Activated naive CD4-positive, alpha-beta T cell treated with anti-CD3 and anti-CD28 coated beads for 36 hours (primary cell): Measurements from ENCODE around the gene NLGN4Y. TPM values are rescaled to one million over a fixed set of nuclear protein-coding genes. Genes with fewer than 3 reads are reported as not detected.

ENCODE experiments used
- CTCF ChIA-PET: fragments of 350-600 bp; sonication (Branson Sonifier 250); formaldehyde crosslinking; loops from one replicate; lab custom pipeline; 2021; ENCODE audit warnings: antibody characterized with exemption; lab: Charles Lee
- DNase-seq: peaks from one replicate; pipeline ENCODE4 v3.0.0-alpha.2; 2020
- H3K27ac Mint-ChIP-seq: one replicate; pipeline ENCODE4 v1.8.0; 2021; ENCODE audit warnings: mild to moderate bottlenecking, mixed read lengths
- H3K27me3 Mint-ChIP-seq: one replicate; pipeline ENCODE4 v1.8.0; 2021; ENCODE audit warnings: low read depth, mixed read lengths
- H3K36me3 Mint-ChIP-seq: one replicate; pipeline ENCODE4 v1.8.0; 2021; ENCODE audit warnings: low read depth, mixed read lengths
- H3K4me1 Mint-ChIP-seq: one replicate; pipeline ENCODE4 v1.8.0; 2021; ENCODE audit warnings: low read depth, mixed read lengths
- H3K4me3 Mint-ChIP-seq: one replicate; pipeline ENCODE4 v1.8.0; 2021; ENCODE audit warnings: mild to moderate bottlenecking, moderate library complexity, mixed read lengths
- H3K9me3 Mint-ChIP-seq: one replicate; pipeline ENCODE4 v1.8.0; 2021; ENCODE audit warnings: mixed read lengths
- intact Hi-C: fragments of 100-400 bp; cut with micrococcal nuclease; formaldehyde crosslinking; loops from one replicate; pipeline ENCODE4 v1.15.1; 2023
- total RNA-seq, 2 experiments: library from RNA; stranded (reverse); gene quantifications; one replicate each; pipeline ENCODE4 v1.2.3, GENCODE V29; 2021

The NLGN4Y gene
- total RNA-seq, 2 experiments from 2014 or later, result 0.10 to 0.15 TPM

DNA sequence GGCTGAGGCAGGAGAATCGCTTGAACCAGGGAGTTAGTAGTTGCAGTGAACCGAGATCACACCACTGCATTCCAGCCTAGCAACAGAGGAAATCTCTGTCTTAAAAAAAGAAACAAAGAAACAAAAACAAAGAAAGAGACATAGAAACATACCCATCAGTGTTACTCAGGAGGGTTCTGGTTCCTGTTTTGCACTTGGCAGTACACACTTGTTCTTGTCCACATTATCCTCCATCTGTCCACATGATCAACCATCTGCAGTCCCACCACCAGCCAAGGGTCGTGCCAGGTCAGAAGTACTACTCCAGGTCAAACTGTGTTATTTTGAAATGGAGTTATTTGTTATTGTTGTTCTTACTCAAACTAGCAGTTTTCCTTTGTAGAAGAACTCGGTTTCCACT, 62.4 kb downstream of the NLGN4Y start:
- no peaks in the 10 kb centered on the region for H3K9me3 Mint-ChIP-seq
- H3K4me1 Mint-ChIP-seq, result no peaks in the 10 kb centered on the region
- H3K27ac Mint-ChIP-seq, result no peak overlapping the region
- no peak overlapping the region for H3K4me3 Mint-ChIP-seq
- CTCF ChIA-PET, result no interaction called here
- DNase-seq, result no peak
- no peaks in the 10 kb centered on the region for H3K36me3 Mint-ChIP-seq
- intact Hi-C loops, result no loop called here
- H3K27me3 Mint-ChIP-seq, result no peaks in the 10 kb centered on the region

- CTCF ChIA-PET, result no interaction called here
- no peak for DNase-seq
- no peak overlapping the region for H3K4me3 Mint-ChIP-seq
- no peak overlapping the region for H3K27ac Mint-ChIP-seq
- no peaks in the 10 kb centered on the region for H3K36me3 Mint-ChIP-seq
- intact Hi-C loops, result no loop called here
- H3K4me1 Mint-ChIP-seq, result no peaks in the 10 kb centered on the region
- H3K9me3 Mint-ChIP-seq, result no peaks in the 10 kb centered on the region
- H3K27me3 Mint-ChIP-seq, result no peaks in the 10 kb centered on the region
These were observed 77.0 kb downstream of the NLGN4Y start for GRCh38 chrY:14601372-14601771.

- H3K36me3 Mint-ChIP-seq, result no peaks in the 10 kb centered on the region
- intact Hi-C loops, result no loop called here
- H3K4me1 Mint-ChIP-seq, result no peaks in the 10 kb centered on the region
- no peak overlapping the region for H3K4me3 Mint-ChIP-seq
- CTCF ChIA-PET, result no interaction called here
- no peak for DNase-seq
- no peak overlapping the region for H3K27ac Mint-ChIP-seq
- H3K9me3 Mint-ChIP-seq, result peaks cover 2% of the 10 kb centered on the region
- no peaks in the 10 kb centered on the region for H3K27me3 Mint-ChIP-seq
These were observed 93.3 kb downstream of the NLGN4Y start for GRCh38 chrY:14617625-14618024.

DNA sequence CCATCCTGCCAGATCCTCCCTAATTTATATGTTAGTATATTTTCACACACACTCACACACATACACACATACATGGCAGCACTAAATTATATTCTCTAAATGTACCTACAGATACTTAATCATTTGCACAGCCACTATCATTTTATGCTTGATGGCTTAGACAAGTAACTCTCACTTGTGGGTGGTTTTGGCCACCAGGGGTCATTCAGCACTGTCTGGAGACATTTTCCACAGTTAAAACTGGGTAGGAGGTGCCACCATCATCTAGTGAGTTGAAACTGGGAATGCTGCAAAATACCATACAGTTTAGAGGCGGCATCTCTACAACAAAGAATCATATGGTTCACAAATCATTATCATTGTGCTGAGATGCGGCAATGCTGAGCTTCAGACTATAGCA, 94.2 kb downstream of the NLGN4Y start:
- CTCF ChIA-PET, result no interaction called here
- Mint-ChIP-seq H3K36me3 (no peaks in the 10 kb centered on the region), H3K4me1 (no peaks in the 10 kb centered on the region), H3K9me3 (peaks cover 2% of the 10 kb centered on the region), H3K27ac (no peak overlapping the region), H3K27me3 (no peaks in the 10 kb centered on the region), H3K4me3 (no peak overlapping the region)
- no peak for DNase-seq
- intact Hi-C loops, result no loop called here

- DNase-seq, result no peak
- H3K4me1 Mint-ChIP-seq, result no peaks in the 10 kb centered on the region
- H3K36me3 Mint-ChIP-seq, result no peaks in the 10 kb centered on the region
- CTCF ChIA-PET, result no interaction called here
- H3K27ac Mint-ChIP-seq, result no peak overlapping the region
- no peaks in the 10 kb centered on the region for H3K27me3 Mint-ChIP-seq
- intact Hi-C loops, result no loop called here
- H3K4me3 Mint-ChIP-seq, result no peak overlapping the region
- no peaks in the 10 kb centered on the region for H3K9me3 Mint-ChIP-seq
These were observed 103.9 kb downstream of the NLGN4Y start for GRCh38 chrY:14628208-14628607.

DNA sequence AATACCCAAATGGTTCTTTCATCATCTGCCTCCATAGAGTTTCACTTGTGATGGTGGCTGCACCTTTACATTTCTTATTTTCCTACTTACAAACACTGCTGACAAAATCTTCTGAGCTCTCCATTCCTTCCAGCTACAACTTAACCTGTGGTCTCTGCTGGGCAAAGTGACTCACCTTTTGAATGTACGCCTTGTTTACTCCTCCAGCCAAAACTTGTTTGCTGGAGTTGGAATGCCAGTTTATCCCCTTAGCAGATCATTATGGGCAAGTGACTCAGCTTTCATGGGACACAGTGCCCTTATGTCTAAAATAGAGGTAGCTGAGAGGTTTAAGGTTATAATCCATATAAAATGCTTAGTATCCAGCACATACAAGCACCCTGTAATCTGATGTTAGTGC, 107.3 kb downstream of the NLGN4Y start:
- DNase-seq, result no peak
- H3K4me1 Mint-ChIP-seq, result no peaks in the 10 kb centered on the region
- H3K27ac Mint-ChIP-seq, result no peak overlapping the region
- H3K9me3 Mint-ChIP-seq, result no peaks in the 10 kb centered on the region
- intact Hi-C loops, result no loop called here
- CTCF ChIA-PET, result no interaction called here
- H3K4me3 Mint-ChIP-seq, result no peak overlapping the region
- H3K36me3 Mint-ChIP-seq, result no peaks in the 10 kb centered on the region
- H3K27me3 Mint-ChIP-seq, result no peaks in the 10 kb centered on the region

- H3K4me3 Mint-ChIP-seq, result no peak overlapping the region
- H3K36me3 Mint-ChIP-seq, result no peaks in the 10 kb centered on the region
- CTCF ChIA-PET, result no interaction called here
- intact Hi-C loops, result no loop called here
- no peaks in the 10 kb centered on the region for H3K4me1 Mint-ChIP-seq
- no peak for DNase-seq
- H3K27ac Mint-ChIP-seq, result no peak overlapping the region
- no peaks in the 10 kb centered on the region for H3K9me3 Mint-ChIP-seq
- no peaks in the 10 kb centered on the region for H3K27me3 Mint-ChIP-seq
These were observed 109.4 kb downstream of the NLGN4Y start for GRCh38 chrY:14633718-14634117.

- Mint-ChIP-seq H3K9me3 (no peaks in the 10 kb centered on the region), H3K27ac (no peak overlapping the region), H3K27me3 (no peaks in the 10 kb centered on the region), H3K36me3 (no peaks in the 10 kb centered on the region), H3K4me3 (no peak overlapping the region), H3K4me1 (no peaks in the 10 kb centered on the region)
- no peak for DNase-seq
- intact Hi-C loops, result no loop called here
- CTCF ChIA-PET, result no interaction called here
These were observed 110.6 kb downstream of the NLGN4Y start for GRCh38 chrY:14634954-14635353.

DNA sequence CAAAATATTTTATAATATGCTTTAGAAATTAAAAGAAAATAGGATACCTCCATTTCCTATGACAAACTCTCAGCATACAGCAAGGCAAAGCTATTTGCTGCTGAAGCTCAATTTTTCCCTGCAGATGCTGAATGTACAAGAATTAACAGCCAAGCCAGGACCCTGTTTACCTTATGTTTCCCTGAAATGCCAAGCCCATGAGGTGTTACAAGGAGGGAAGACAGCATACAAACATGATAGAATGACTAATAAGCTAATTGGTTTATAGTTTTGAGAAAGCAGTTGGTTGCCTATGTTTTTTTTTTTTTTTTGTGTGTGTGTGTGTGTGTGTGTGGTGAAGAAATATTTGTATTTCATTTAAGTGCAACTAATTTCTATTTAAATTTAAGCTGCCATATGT, 113.2 kb downstream of the NLGN4Y start:
- intact Hi-C loops, result no loop called here
- H3K9me3 Mint-ChIP-seq, result no peaks in the 10 kb centered on the region
- no peaks in the 10 kb centered on the region for H3K4me1 Mint-ChIP-seq
- DNase-seq, result no peak
- H3K4me3 Mint-ChIP-seq, result no peak overlapping the region
- H3K27ac Mint-ChIP-seq, result no peak overlapping the region
- CTCF ChIA-PET, result no interaction called here
- no peaks in the 10 kb centered on the region for H3K36me3 Mint-ChIP-seq
- no peaks in the 10 kb centered on the region for H3K27me3 Mint-ChIP-seq

DNA sequence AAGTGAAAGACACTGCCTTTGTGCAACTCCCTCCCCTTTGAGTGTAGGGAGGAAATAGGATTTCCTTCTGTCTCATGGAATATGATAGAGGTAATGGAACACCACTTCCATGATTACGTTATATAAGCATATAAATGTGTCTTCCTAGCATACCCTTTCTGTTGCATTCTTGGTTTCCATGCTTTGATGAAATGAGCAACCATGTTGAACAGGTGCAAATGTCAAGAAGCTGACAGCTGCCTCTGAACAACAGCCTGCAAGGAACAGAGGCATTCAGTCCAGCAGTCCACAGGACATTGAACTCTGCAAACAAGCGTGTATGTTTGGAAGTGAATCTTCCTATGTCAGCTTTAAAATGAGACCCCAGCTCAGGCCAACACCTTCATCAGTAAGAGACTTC, 117.5 kb downstream of the NLGN4Y start:
- Mint-ChIP-seq H3K27ac (no peak overlapping the region), H3K9me3 (no peaks in the 10 kb centered on the region), H3K4me1 (no peaks in the 10 kb centered on the region), H3K4me3 (no peak overlapping the region), H3K27me3 (no peaks in the 10 kb centered on the region), H3K36me3 (no peaks in the 10 kb centered on the region)
- DNase-seq, result no peak
- intact Hi-C loops, result no loop called here
- CTCF ChIA-PET, result no interaction called here

- Mint-ChIP-seq H3K4me3 (no peak overlapping the region), H3K27ac (no peak overlapping the region), H3K36me3 (no peaks in the 10 kb centered on the region), H3K27me3 (no peaks in the 10 kb centered on the region), H3K4me1 (no peaks in the 10 kb centered on the region), H3K9me3 (peaks cover 1% of the 10 kb centered on the region)
- no peak for DNase-seq
- intact Hi-C loops, result no loop called here
- CTCF ChIA-PET, result no interaction called here
These were observed 120.0 kb downstream of the NLGN4Y start for GRCh38 chrY:14644157-14644952.

DNA sequence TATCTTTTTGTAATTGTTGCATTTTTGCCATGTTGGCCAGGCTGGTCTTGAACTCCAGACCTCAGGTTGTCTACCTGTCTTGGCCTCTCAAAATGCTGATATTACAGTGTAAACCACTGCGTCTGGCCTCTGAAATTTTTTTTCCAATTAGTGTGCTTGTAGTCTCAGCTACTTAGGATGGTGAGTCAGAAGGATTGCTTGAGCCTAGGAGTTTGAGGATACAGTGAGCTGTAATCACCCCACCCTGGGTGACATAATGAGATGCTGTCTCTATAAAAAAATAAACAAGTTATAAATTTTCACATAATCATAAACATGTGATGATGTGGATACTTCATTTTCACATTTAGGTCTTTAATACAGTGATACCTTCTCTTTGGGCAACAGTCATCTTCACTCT, 154.9 kb downstream of the NLGN4Y start:
- no peaks in the 10 kb centered on the region for H3K9me3 Mint-ChIP-seq
- no peak for DNase-seq
- CTCF ChIA-PET, result no interaction called here
- H3K36me3 Mint-ChIP-seq, result no peaks in the 10 kb centered on the region
- no peak overlapping the region for H3K4me3 Mint-ChIP-seq
- no peaks in the 10 kb centered on the region for H3K4me1 Mint-ChIP-seq
- intact Hi-C loops, result no loop called here
- H3K27me3 Mint-ChIP-seq, result no peaks in the 10 kb centered on the region
- no peak overlapping the region for H3K27ac Mint-ChIP-seq

DNA sequence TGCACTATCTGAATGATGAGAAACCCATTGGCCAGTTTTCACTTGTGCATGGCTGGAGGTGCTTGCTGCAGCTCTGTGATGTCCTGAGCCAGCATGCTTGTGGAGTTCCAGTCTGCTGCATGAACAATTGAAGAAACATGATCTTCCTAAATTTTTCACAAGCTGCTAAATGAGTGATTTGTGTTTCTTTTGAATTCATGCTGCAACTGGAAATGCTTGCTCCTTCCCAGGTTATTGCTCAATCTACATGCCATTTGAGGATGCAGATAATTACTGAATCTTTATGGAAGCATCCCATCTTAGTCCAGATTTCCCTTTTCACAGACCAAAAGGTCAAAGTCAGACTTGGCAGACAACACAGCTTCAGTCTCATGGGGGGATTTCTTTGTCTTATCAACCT, 170.2 kb downstream of the NLGN4Y start:
- Mint-ChIP-seq H3K9me3 (no peaks in the 10 kb centered on the region), H3K27ac (no peak overlapping the region), H3K4me1 (no peaks in the 10 kb centered on the region), H3K27me3 (no peaks in the 10 kb centered on the region), H3K4me3 (no peak overlapping the region), H3K36me3 (no peaks in the 10 kb centered on the region)
- CTCF ChIA-PET, result no interaction called here
- DNase-seq, result no peak
- intact Hi-C loops, result no loop called here
